H1 (cell line): Measurements from ENCODE around the gene IPO9. TPM values are rescaled to one million over a fixed set of nuclear protein-coding genes. Genes with fewer than 3 reads are reported as not detected.

ENCODE experiments used
- BRCA1 ChIP-seq: IDR thresholded peaks from 2 replicates; pipeline ENCODE4 v1.6.1; 2012; ENCODE audit warnings: low read depth, low read length, improper control_type of control experiment
- RFX5 ChIP-seq: IDR thresholded peaks from 2 replicates; pipeline ENCODE4 v1.6.1; 2011; ENCODE audit warnings: low read depth, low read length, improper control_type of control experiment, borderline replicate concordance
- TBP ChIP-seq: IDR thresholded peaks from 2 replicates; pipeline ENCODE4 v1.6.1; 2011; ENCODE audit warnings: low read depth, low read length, improper control_type of control experiment
- polyA plus RNA-seq, 7 experiments: library from polyadenylated mRNA; depleted of rRNA in 3 of 7; stranded (reverse) in 5 of 7; unstranded in 2 of 7; fragments of >200 nt in 5 of 7; fragments of 200-250 nt in 2 of 7; gene quantifications; 1 replicate in 5 of 7; 2 replicates in 1 of 7; 4 replicates in 1 of 7; pipeline versions ENCODE4 v1.2.1 to v1.2.3, GENCODE V29; 2011 to 2013; ENCODE audit warnings: missing spikeins in 2 of 7, mixed read lengths in 2 of 7
- total RNA-seq: library from RNA; stranded (reverse); fragmentation: NEBNext Ultra II Directional; extraction: Animal tissue kit (Norgen Biotek cat#: 25700); gene quantifications from 2 replicates; pipeline ENCODE4 v1.2.1, GENCODE V29; 2021

The IPO9 gene
- total and polyA plus RNA-seq, 2 of the 8 experiments (the other 6 are each of a cell fraction or from before 2014, with no cell fraction given), result 61.0 to 122 TPM

GRCh38 chr1:201848230-201848629, 19.3 kb downstream of the IPO9 start (continued):
- no peak for TF ChIP-seq RFX5
- no peak for TF ChIP-seq TBP
- no peak for TF ChIP-seq BRCA1
